Spinal cord (tissue), 10 donors: ENCODE measurements around the gene CAPN9. TPM values are rescaled to one million over a fixed set of nuclear protein-coding genes. Genes with fewer than 3 reads are reported as not detected.

Experiments
- DNase-seq, 6 donors: peaks; one replicate each; pipeline versions ENCODE4 v3.0.0 to v3.0.0-alpha.2; 2013 to 2015; ENCODE audit warnings: low spot score in 6 of 6, low read depth in 4 of 6
- H3K27ac ChIP-seq: one replicate; pipeline ENCODE4 v1.5.1; 2013; ENCODE audit warnings: low read depth, low read length, control low read depth
- H3K27me3 ChIP-seq: one replicate; pipeline ENCODE4 v1.6.1; 2013; ENCODE audit warnings: low read length; ENCODE audit not compliant: control insufficient read depth, insufficient read depth
- H3K36me3 ChIP-seq: one replicate; pipeline ENCODE4 v1.6.1; 2013; ENCODE audit warnings: low read length; ENCODE audit not compliant: control insufficient read depth, insufficient read depth
- H3K4me1 ChIP-seq: one replicate; pipeline ENCODE4 v1.6.1; 2013; ENCODE audit warnings: low read length; ENCODE audit not compliant: control insufficient read depth, insufficient read depth
- H3K4me3 ChIP-seq: one replicate; pipeline ENCODE4 v1.5.1; 2013; ENCODE audit warnings: low read depth, low read length, control low read depth
- H3K9me3 ChIP-seq: one replicate; pipeline ENCODE4 v1.6.1; 2013; ENCODE audit warnings: low read length; ENCODE audit not compliant: control insufficient read depth, insufficient read depth
- WGBS: methylation state at CpG from one replicate; pipeline ENCODE4 v1.1.5; 2013; ENCODE audit warnings: missing lambda C conversion rate; ENCODE audit not compliant: insufficient coverage; 5-methylcytosine and 5-hydroxymethylcytosine counted together
- polyA plus RNA-seq, 2 donors: library from polyadenylated mRNA; unstranded; fragments of 120-200 nt; gene quantifications; one replicate each; pipeline ENCODE4 v1.2.1, GENCODE V29; 2013; ENCODE audit not compliant: insufficient read length in 2 of 2
- total RNA-seq, 2 donors: library from RNA; depleted of rRNA in 1 of 2; stranded (reverse); fragments of 120-200 nt in 1 of 2; fragments of >200 nt in 1 of 2; gene quantifications; one replicate each; pipeline versions ENCODE4 v1.2.3 to v1.2.4, GENCODE V29; 2013 to 2014
- donor health status: healthy.

The CAPN9 gene
- total and polyA plus RNA-seq, 4 donors: 0.20 to 1.6 (median 0.43) TPM

DNA sequence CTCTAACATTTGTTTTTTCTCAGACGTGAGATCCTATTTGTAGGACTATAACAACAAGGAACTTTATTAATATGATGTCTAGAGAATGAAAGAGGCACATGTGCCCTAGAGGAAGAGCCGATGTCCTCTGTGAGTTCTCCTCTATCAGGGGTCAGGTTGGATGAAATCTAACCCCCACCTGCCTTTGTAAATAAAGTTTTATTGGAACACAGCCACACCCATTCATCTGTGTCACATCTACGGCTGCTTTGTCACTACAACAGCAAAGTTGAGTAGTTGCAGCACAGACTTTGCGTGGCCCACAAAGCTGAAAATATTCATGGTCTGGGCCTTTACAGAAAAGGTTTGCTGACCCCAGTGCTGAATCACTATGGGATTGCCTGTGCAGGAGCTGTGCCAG is 571 bp upstream of the CAPN9 start:
- no peaks in the 10 kb centered on the region for H3K36me3 ChIP-seq
- 75% methylated on average over 2 of the region's 4 CpGs for WGBS
- peaks cover 32% of the 10 kb centered on the region for H3K4me1 ChIP-seq
- H3K9me3 ChIP-seq: no peaks in the 10 kb centered on the region
- H3K27me3 ChIP-seq: no peaks in the 10 kb centered on the region
- H3K4me3 ChIP-seq: no peak overlapping the region
- H3K27ac ChIP-seq: no peak overlapping the region
- no peak for DNase-seq

DNA sequence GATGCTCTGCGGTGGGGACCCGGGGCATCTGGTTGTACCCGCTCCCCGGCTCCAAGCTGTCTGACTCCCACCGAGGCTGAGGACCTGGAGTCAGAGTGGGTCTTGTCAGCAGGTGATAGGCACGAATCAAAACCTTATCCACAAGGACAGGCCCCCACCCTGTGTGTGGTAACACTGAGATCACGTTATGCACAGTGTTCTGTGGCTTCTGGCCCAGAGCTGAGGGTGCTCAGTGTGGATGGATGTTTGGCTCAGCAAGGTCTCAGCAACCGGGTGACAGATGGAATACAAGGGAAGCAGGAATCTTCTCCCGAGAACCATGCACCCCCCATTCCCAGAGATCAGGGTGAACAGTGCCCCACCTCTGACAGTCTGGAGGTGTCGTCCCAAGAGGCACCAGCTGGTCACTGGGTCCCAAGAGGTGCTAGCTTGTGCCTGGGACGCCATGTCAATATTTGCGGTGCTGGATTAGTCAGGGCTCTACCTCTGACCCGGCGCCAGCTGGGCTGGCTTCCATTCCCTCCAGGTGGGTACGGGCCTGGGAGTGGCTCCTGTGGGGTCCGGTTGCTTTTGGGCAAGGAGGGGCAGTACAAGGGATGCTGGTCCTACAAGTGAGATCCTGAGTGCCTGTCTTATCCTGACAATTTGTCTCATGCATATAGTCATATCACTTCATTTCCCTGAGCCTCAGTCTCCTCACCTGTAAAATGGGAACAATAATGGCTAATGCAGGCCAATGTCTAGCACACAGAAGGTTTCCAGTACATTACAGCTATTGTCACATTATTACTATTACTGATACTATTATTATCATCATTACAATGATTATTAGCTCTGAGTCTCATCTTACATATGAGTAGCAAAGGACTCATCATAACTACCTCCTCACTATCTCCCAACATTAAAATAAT is 957 bp downstream of the CAPN9 start:
- H3K4me3 ChIP-seq: no peak overlapping the region
- H3K27me3 ChIP-seq: no peaks in the 10 kb centered on the region
- no peak overlapping the region for H3K27ac ChIP-seq
- no peaks in the 10 kb centered on the region for H3K9me3 ChIP-seq
- peaks cover 46% of the 10 kb centered on the region for H3K4me1 ChIP-seq
- no peaks in the 10 kb centered on the region for H3K36me3 ChIP-seq
- peak in 1 of 6 donors; percentile 58 for DNase-seq
- 87% methylated on average over 11 of the region's 16 CpGs for WGBS

DNA sequence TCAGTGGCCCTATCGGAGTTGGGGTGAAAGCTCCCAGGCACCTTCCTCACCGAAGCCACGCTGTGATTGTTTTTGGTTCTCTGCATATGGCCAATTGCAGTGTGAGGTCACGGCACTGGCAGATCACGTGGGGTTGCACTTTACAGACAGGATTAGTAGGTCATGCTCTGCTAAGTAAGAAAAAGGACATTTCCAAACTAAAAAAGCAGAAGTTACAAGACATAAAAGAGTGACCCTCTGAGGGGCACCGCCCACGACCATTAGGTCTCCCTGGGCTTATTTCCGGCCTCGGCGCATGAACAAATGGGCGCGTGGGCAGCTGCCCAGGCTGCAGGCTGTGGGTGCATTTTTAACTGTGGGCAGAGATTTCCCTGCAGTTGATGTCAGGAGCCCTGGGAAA is 2.0 kb downstream of the CAPN9 start:
- WGBS: 71% methylated on average over 12 of the region's 12 CpGs
- no peak overlapping the region for H3K27ac ChIP-seq

DNA sequence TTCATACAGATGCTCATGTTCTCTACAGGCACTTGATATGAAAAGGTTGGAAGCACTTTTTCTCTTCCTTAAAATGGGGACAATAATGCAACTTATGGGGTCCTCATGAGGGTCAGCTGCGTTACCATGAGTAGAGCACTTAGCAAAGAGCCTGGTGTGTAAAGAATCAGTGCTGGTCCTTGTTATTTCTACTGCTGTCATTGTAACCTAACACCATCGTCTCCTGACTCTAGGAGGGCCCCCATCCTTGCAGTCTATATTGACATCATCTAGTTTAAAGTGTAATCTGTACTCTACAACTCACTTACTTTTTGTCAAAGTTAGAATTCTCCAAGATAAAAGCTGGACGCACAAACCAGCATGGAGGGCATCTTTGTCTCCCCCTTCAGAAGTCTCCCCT is 2.4 kb downstream of the CAPN9 start:
- 100% methylated on average over 1 of the region's 3 CpGs for WGBS
- Histone ChIP-seq H3K36me3 (no peaks in the 10 kb centered on the region), H3K27ac (no peak overlapping the region), H3K4me3 (no peak overlapping the region), H3K9me3 (no peaks in the 10 kb centered on the region), H3K27me3 (no peaks in the 10 kb centered on the region), H3K4me1 (peaks cover 43% of the 10 kb centered on the region)
- no peak for DNase-seq

More for the DNA sequence above, 2.0 kb downstream of the CAPN9 start:
- DNase-seq: no peak
- no peaks in the 10 kb centered on the region for H3K27me3 ChIP-seq
- H3K36me3 ChIP-seq: no peaks in the 10 kb centered on the region
- peaks cover 46% of the 10 kb centered on the region for H3K4me1 ChIP-seq
- H3K4me3 ChIP-seq: no peak overlapping the region
- no peaks in the 10 kb centered on the region for H3K9me3 ChIP-seq

DNA sequence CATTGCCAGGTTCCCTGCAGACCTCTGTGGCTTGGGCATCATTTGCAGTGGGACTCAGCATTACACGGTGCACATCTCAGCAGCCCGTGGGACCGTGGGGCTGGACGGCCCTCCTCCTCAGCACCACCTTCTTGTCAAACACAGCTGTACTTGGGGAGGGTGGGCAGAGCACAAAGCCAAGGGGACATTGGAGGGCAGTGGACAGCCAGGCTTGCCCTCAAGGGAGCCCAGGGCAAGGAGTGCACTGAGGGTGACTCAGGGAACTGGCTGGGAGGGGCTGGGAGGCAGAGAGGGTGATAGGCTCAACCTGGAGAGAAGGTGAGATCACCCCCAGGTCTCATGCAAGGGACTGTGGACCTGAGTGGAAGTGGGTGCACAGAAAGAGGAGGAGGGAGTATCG is 3.4 kb downstream of the CAPN9 start:
- no peak overlapping the region for H3K4me3 ChIP-seq
- 72% methylated on average over 4 of the region's 5 CpGs for WGBS
- no peaks in the 10 kb centered on the region for H3K9me3 ChIP-seq
- no peaks in the 10 kb centered on the region for H3K36me3 ChIP-seq
- H3K27me3 ChIP-seq: no peaks in the 10 kb centered on the region
- DNase-seq: no peak
- no peak overlapping the region for H3K27ac ChIP-seq
- peaks cover 43% of the 10 kb centered on the region for H3K4me1 ChIP-seq

DNA sequence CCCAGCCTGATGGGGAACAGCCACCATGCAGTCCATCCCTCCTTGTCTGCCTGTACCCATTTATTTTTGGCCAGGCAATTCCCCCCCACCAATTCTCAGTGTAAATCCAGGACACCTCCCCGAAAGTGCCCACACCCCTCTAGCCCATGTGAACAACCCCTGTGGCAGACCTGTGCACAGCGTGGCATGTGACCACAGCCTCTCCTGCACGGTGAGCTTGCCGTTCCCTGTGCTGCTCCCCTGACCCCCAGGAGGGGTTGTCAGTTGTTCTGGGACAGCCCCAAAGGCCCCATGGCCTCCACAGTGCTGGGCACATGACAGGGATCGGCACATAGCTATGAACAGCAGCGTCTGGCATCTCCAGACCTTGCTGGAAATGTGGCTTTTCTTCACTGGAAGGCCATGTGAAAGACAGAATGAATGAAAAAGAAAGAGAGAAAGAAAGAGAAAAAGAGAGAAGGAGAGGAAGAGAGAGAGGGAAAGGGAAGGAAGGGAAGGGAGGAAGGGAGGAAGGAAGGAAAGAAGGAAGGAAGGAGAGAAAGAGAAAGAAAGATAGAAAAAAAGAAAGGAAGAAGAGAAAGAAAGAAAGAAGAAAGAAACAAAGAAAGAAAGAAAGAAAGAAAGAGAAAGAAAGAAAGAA is 3.9 kb downstream of the CAPN9 start:
- Histone ChIP-seq H3K27ac (no peak overlapping the region), H3K4me1 (peaks cover 43% of the 10 kb centered on the region), H3K9me3 (no peaks in the 10 kb centered on the region), H3K4me3 (no peak overlapping the region), H3K36me3 (no peaks in the 10 kb centered on the region), H3K27me3 (no peaks in the 10 kb centered on the region)
- WGBS: 70% methylated on average over 6 of the region's 6 CpGs
- no peak for DNase-seq

DNA sequence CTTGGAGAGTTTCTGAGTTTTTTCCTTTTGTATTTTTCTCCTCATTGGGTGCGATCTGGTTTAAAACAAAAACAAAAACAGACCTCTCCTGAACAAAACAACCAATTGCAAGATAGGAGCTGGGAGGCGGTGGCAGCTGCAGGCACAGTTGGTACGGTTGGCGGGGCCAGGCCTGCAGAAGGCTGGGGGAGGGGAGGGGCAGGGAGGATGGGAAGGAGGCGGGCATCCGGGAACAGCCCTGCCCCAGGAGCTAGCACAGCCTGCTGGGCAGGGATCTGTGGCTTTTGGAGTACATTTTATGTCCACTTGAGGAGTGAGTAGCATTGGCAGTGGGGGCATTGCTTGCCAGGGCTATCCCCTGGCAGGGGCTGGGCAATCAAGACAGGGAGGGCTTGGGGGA is 5.2 kb downstream of the CAPN9 start:
- peak overlapping the region; percentile 75 for H3K27ac ChIP-seq
- H3K36me3 ChIP-seq: no peaks in the 10 kb centered on the region
- no peaks in the 10 kb centered on the region for H3K27me3 ChIP-seq
- H3K4me3 ChIP-seq: no peak overlapping the region
- 28% methylated on average over 4 of the region's 6 CpGs for WGBS
- peaks cover 37% of the 10 kb centered on the region for H3K4me1 ChIP-seq
- peak in 3 of 6 donors; percentile 55 to 93 (median 80) for DNase-seq
- no peaks in the 10 kb centered on the region for H3K9me3 ChIP-seq

DNA sequence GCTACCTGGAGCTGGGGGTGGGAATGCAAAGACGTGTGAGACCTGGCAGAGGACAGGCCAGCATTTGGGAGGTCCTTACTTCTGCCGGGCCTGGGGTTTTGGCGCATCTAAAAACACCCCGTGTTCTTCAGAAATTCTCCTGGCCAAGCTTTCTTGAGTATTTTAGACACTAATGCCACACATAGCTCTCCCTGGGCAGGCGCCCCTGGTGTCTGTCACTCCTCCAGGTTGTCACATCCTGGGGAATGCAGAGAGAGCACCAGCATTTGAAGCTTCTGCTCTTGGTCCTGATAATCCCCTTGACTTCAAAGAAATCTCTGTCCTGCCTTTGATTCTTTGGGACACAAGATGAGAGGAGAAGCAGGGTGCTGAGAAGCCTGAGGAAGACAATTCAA is 6.0 kb downstream of the CAPN9 start:
- H3K27me3 ChIP-seq: no peaks in the 10 kb centered on the region
- H3K9me3 ChIP-seq: no peaks in the 10 kb centered on the region
- H3K4me1 ChIP-seq: peaks cover 34% of the 10 kb centered on the region
- H3K4me3 ChIP-seq: no peak overlapping the region
- H3K36me3 ChIP-seq: no peaks in the 10 kb centered on the region
- WGBS: 70% methylated on average over 4 of the region's 5 CpGs
- H3K27ac ChIP-seq: peak overlapping the region; percentile 75
- no peak for DNase-seq

DNA sequence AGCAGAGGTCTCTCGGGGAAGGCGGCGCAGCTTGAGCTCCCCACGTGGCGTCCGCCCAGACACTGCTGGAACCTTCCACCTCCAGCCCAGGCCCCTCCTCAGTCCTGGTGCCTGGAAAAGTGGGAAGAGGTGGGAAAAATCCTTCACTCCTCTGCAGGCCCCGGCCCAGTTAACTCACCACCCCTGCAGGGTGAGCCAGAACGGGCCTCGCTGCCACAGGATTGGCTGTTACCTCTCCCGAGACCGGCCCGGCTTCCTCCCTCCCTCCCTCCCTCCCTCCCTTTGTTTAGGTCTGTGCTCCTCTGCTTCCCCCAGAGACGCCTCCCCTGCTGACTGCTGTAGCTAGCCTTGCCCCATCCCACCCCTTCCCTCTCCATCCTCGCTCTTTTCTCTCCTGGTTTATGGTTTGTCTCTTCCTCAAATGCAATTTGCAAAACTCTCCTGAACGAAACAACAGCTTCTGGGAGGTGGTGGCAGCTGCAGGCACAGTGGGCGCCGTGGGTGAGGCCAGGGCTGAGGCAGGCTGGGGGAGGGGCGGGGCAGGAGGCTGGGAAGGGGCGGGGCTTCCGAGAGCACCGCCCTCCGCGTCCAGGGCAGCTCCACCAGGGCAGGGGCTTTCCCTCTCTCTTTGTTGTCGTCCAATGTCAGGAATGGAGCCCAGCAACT is 6.5 kb downstream of the CAPN9 start:
- Histone ChIP-seq H3K9me3 (no peaks in the 10 kb centered on the region), H3K4me1 (peaks cover 34% of the 10 kb centered on the region), H3K4me3 (no peak overlapping the region), H3K27ac (peak overlapping the region; percentile 33), H3K36me3 (no peaks in the 10 kb centered on the region), H3K27me3 (no peaks in the 10 kb centered on the region)
- peak in 3 of 6 donors; percentile 28 to 64 (median 62) for DNase-seq
- WGBS: 19% methylated on average over 8 of the region's 24 CpGs
